ENCODE results near the gene RBM7. TPM values are rescaled to one million over a fixed set of nuclear protein-coding genes. Genes with fewer than 3 reads are reported as not detected.

The RBM7 gene
- total and polyA plus RNA-seq, 2 of the 13 experiments (the other 11 are each of a cell fraction or from before 2014, with no cell fraction given) = 30.5 to 32.3 TPM

GRCh38 chr11:114448749-114449482, 48.5 kb downstream of the RBM7 start:
- Histone ChIP-seq H3K9ac (ENCODE audit: insufficient read depth, low read depth, low read length) (no peak overlapping the region), H3K4me2 (ENCODE audit: low read depth, low read length) (no peak overlapping the region), H3K4me1 (ENCODE audit: insufficient read depth, low read length) (peaks cover 4% of the 10 kb centered on the region), H3K27me3 (ENCODE audit: control insufficient read depth in 1 of 2, insufficient read depth in 2 of 2, low read length in 2 of 2) (no peaks in the 10 kb centered on the region), H3K4me3 (replicated peaks in 1 of 3; ENCODE audit: insufficient read depth in 1 of 3, low read depth in 2 of 3, low read length in 3 of 3) (no peak overlapping the region), H4K20me1 (ENCODE audit: insufficient read depth, low read length) (no peaks in the 10 kb centered on the region), H3K27ac (ENCODE audit: extremely low read length, insufficient read depth, low read length) (no peak overlapping the region), H3K9me3 (ENCODE audit: low read length) (no peaks in the 10 kb centered on the region), H3K79me2 (ENCODE audit: insufficient read depth, low read length) (peaks cover 5% of the 10 kb centered on the region), H2AFZ (ENCODE audit: low read length) (no peak overlapping the region), H3K36me3 (replicated peaks in 1 of 2; ENCODE audit: control insufficient read depth in 1 of 2, insufficient read depth in 2 of 2, low read length in 2 of 2) (peaks cover 12 to 37% of the 10 kb centered on the region in 2 experiments; a peak in 4 of 5 replicates)
- DNase-seq (ENCODE audit: low spot score) (no peak), ATAC-seq (no peak), FAIRE-seq (no peak)
- CTCF ChIA-PET (ENCODE audit: low intra/inter-chr PET ratio, low total read pairs) = no interaction called here
- BruUV-seq (replicated peaks) = no TSS peak
- WGBS (ENCODE audit: low lambda C conversion rate) = 93% methylated on average over 2 of the region's 2 CpGs
- in situ Hi-C loops (cut with HindIII; ENCODE audit: extremely low pct_ligation_motif_present, low pct_unique_long_range_greater_than_20kb) (no loop called here), intact Hi-C loops (cut with micrococcal nuclease; ENCODE audit: unreplicated experiment) (no loop called here)
- TF ChIP-seq ZNF124 (CRISPR knock-in tag; IDR thresholded peaks at IDR 0.05) = no peak
- no peak for TF ChIP-seq ZNF788 (CRISPR knock-in tag; IDR thresholded peaks at IDR 0.05; ENCODE audit: borderline replicate concordance)
- TF ChIP-seq, protein P1, sequence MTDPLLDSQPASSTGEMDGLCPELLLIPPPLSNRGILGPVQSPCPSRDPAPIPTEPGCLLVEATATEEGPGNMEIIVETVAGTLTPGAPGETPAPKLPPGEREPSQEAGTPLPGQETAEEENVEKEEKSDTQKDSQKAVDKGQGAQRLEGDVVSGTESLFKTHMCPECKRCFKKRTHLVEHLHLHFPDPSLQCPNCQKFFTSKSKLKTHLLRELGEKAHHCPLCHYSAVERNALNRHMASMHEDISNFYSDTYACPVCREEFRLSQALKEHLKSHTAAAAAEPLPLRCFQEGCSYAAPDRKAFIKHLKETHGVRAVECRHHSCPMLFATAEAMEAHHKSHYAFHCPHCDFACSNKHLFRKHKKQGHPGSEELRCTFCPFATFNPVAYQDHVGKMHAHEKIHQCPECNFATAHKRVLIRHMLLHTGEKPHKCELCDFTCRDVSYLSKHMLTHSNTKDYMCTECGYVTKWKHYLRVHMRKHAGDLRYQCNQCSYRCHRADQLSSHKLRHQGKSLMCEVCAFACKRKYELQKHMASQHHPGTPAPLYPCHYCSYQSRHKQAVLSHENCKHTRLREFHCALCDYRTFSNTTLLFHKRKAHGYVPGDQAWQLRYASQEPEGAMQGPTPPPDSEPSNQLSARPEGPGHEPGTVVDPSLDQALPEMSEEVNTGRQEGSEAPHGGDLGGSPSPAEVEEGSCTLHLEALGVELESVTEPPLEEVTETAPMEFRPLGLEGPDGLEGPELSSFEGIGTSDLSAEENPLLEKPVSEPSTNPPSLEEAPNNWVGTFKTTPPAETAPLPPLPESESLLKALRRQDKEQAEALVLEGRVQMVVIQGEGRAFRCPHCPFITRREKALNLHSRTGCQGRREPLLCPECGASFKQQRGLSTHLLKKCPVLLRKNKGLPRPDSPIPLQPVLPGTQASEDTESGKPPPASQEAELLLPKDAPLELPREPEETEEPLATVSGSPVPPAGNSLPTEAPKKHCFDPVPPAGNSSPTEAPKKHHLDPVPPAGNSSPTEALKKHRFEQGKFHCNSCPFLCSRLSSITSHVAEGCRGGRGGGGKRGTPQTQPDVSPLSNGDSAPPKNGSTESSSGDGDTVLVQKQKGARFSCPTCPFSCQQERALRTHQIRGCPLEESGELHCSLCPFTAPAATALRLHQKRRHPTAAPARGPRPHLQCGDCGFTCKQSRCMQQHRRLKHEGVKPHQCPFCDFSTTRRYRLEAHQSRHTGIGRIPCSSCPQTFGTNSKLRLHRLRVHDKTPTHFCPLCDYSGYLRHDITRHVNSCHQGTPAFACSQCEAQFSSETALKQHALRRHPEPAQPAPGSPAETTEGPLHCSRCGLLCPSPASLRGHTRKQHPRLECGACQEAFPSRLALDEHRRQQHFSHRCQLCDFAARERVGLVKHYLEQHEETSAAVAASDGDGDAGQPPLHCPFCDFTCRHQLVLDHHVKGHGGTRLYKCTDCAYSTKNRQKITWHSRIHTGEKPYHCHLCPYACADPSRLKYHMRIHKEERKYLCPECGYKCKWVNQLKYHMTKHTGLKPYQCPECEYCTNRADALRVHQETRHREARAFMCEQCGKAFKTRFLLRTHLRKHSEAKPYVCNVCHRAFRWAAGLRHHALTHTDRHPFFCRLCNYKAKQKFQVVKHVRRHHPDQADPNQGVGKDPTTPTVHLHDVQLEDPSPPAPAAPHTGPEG (CRISPR knock-in tag; IDR thresholded peaks at IDR 0.05) = no peak
- no peak for TF ChIP-seq U2AF2 (IDR thresholded peaks at IDR 0.05; ENCODE audit: low read depth, low read length)
- TF ChIP-seq ZFP37 (CRISPR knock-in tag; IDR thresholded peaks at IDR 0.05; ENCODE audit: borderline replicate concordance) = no peak
- no peak for TF ChIP-seq SRSF1 (optimal IDR thresholded peaks at IDR 0.05; ENCODE audit: low read depth, low read length)
- no peak for TF ChIP-seq HCFC1 (IDR thresholded peaks at IDR 0.05; ENCODE audit: low read depth, low read length)
- 0 out of 2 replicates have a peak, but pooled peaks have one; percentile 18 for TF ChIP-seq CEBPB (IDR thresholded peaks at IDR 0.05; ENCODE audit: borderline replicate concordance, low read depth, low read length)
- POLR2A ChIA-PET = no interaction called here
